CD4-positive, alpha-beta T cell treated with Interleukin-15 for 4 hours (primary cell): ENCODE data around the gene SEMA3F.

ENCODE experiments used
- DNase-seq: peaks from one replicate; pipeline ENCODE4 v3.0.0-alpha.2; 2020; ENCODE audit warnings: low spot score

The SEMA3F gene

DNA sequence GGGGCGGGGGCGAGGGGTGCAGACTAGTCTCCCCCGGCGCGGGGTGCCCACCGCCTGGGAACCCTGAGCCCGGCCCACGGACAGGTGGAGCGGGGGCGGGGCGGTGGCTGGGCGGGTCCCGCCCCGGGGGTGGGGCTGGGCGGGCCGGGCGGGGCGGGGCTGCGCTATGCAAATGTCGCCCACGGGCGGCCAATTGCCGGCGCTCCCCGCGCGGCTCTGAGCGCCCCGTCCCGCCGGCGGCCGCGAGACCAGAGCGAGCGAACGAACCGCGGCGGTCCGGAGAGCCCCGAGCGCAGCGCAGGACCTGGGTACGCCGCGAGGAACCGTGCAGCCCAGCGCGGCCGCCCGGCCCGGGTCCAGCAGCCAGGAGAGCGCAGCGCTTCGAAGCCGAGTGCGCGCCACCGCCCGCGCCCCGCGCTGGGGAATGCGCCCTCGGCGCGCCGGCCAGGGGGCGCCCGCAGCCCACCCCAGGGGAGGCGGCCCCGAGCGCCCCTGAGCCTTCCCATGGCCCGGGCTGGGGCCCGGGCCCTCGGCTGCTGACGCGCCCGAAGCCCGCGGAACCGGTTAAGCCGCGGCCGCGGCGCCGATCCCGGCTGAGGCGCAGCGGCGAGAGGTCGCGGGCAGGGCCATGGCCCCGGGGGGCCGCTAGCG lies at the start of gene SEMA3F:
Gene SEMA3F, plus strand, starts transcription at position 485 of the 651 bp plus-strand sequence. CDS start 4,299 bp downstream, outside the sequence.
- DNase-seq: peak; percentile 55

DNA sequence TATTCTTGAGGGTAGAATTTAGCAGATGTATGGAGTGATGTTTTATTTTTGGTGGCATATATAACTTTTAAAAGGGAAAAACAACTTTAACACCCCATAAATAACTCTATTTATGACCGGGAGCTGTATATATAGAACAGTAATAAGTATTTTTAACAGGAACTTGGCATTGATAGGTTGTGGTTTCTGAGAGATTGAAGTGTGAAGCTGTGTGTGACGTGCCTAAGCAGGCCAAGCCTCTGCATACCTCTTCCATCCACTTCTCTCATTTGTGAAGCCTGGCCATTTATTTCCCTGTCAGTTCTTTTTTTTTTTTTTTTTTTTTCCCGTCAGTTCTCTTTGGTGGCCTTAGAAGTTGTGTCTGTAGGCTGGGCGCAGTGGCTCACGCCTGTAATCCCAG lies 43.4 kb upstream of the SEMA3F start:
- no peak for DNase-seq

- no peak for DNase-seq
These were observed 42.7 kb upstream of the SEMA3F start for GRCh38 chr3:50112462-50112861.

- DNase-seq: no peak
These were observed 38.0 kb upstream of the SEMA3F start for GRCh38 chr3:50117120-50117519.

DNA sequence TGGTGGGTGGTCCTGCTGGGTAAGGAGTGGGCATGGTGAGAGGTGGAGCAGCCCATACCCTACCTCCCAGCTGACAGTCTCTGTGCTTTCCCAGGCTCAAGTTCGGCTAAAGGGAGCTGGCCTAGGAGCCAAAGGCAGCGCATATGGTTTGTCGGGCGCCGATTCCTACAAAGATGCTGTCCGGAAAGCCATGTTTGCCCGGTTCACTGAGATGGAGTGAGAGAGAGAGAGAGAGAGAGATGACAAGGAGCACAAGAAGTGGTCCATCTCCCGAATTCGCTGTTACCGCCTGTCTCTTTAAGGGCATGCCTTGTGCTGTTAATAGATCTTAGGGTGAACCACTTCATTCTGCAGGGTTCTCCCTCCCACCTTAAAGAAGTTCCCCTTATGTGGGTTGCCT lies 36.9 kb upstream of the SEMA3F start:
- no peak for DNase-seq

- no peak for DNase-seq
These were observed 35.3 kb upstream of the SEMA3F start for GRCh38 chr3:50119786-50120185.

DNA sequence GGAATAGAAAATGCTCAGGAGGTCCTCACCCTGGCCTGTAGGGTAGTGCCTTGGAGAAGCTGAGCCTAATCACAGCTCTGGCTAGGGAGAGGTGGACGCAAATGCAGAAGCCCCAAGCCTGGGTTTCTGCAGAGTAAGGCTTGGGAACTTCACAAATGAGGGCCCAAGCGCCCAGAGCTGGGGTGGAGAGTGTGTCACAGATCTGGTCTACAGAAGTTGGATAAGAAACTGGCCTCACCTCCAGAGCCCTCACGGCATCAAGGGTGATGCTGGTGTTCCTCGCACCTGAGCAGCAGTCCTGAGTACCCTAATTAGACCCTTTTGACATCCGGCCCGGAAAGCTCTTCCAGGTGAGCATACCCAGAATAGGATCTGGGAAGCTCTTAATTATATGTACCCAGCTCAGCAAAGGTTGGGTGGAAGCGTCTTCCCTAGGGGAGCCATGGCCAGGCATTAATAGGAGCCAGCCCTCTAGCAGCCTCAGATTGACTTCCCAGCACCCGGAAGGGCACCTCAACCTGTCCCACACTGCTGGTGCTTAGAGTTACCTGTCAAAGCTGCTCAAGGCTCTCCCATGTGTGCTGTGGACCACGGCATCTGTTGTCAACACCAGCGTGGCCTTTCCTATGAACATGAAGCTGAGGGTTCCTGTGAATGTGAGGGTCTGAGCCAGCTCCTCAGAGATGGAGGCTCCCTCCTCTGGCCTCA lies 34.6 kb upstream of the SEMA3F start:
- DNase-seq: no peak

GRCh38 chr3:50121072-50122032 lies 33.8 kb upstream of the SEMA3F start:
- peak; percentile 61 for DNase-seq

DNA sequence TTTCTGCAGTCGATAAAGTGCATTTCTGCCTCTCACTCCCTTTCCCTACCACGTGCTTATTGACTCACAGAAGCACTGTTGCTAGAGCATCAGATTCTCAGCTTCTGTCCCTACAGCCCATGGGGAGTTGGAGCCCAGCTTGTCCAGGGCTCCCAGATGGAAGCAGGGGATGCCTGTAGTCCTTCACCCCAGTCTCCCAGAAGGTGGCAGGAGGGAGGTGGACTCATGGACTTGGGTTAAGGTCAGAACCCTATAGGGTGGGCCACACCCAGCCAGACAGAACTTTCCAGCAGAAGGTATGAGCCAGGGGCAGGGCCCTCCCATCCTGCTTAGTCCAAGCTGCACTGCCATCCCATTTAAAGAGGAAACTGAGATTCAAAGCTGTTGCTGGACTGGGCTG lies 33.1 kb upstream of the SEMA3F start:
- DNase-seq: no peak

DNA sequence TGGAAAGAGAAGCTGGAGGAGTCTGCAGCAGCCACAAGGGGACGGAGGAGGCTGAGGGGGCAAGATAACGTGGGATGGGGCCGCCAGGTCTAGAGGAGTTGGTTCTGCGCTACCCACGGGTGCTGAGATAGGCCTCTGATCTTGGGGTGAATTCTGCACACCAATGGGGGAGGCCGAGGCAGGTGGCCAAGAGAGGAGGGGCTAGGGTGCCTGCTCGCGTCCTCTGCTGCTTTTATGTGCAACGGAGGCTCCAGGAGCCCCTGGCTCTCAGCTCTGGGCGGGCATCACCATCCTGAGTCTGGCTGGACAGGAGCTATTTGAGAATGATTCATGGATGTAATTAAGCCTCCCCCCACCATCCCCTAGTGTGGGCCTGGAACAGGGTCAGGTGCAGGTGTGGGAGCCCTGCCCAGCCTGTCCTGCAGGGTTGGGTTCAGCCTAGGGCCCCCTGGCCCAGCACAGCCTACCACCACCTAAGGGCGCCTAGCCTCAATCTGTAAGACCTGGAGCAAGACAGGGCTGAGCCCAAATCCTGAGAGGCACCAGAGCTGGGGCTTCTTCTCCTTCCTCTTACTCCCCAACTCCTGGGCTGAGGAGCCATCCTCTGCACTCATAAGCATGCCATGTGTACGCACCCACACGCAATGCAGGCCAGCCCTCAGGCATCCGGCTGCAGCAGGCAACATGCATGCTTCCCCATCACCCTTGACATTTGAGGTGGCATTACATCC lies 32.3 kb upstream of the SEMA3F start:
- no peak for DNase-seq

- DNase-seq: no peak
These were observed 31.6 kb upstream of the SEMA3F start for GRCh38 chr3:50123394-50124051.

- DNase-seq: no peak
These were observed 30.9 kb upstream of the SEMA3F start for GRCh38 chr3:50124052-50124799.

GRCh38 chr3:50124800-50125178 lies 30.3 kb upstream of the SEMA3F start:
- DNase-seq: no peak

DNA sequence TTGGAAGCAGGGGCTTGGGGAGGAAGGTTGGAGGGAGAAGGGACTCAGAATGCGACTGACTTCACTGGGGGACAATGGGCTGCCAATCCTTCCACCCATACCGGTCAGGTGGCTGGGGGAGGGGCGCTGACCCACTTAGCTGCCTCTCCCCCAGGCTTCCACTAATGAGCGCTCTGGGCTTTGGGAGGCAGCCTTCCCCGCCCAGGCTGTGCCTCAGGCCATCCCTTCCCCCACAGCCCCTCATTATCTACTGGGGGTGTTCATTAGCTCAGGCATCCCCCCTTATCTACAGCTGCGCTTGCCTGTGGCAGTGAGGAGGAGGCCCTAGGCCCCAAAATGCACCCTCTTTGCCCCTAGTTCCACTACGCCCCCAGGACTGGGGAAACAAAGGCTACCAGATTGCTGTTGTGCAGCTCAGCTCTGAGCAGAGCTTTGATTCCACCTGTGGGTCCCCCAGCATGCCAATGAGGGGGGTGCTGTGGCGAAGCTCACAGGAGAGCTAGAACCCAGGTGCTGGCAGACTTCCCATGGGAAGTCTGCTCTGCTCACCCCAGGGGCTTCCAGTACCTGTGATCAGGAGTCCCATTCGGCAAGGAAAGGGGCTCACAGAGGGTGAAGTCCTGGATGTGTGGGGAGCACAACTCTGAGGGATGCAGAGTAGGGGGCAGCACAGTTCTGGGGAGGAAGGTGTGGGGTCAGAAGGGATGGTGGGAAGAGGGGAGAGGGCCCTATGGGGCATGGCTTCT lies 29.4 kb upstream of the SEMA3F start:
- DNase-seq: no peak

- no peak for DNase-seq
These were observed 28.6 kb upstream of the SEMA3F start for GRCh38 chr3:50126287-50127211.

DNA sequence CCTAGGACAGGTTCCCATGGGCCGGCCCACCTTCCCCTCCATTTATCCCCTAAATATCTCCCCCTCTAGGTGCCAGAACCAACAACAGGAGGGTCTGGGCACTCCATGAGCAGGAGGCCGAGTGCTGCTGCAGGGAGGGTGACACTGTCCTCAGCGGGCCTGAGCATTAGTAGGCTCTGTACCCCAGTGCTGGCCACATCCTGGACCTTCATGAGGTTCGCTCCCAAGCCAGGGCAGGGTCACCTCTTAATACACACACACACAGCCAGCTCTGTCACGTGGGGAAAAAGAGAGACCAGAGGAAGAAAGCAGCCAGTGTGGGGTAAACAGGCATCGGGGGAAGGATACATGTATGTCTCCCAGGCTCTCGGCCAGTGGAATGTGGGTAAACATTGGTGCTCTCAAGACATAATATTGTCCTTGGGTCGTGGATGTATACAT lies 27.9 kb upstream of the SEMA3F start:
- no peak for DNase-seq

- DNase-seq: no peak
These were observed 27.1 kb upstream of the SEMA3F start for GRCh38 chr3:50128001-50128400.

DNA sequence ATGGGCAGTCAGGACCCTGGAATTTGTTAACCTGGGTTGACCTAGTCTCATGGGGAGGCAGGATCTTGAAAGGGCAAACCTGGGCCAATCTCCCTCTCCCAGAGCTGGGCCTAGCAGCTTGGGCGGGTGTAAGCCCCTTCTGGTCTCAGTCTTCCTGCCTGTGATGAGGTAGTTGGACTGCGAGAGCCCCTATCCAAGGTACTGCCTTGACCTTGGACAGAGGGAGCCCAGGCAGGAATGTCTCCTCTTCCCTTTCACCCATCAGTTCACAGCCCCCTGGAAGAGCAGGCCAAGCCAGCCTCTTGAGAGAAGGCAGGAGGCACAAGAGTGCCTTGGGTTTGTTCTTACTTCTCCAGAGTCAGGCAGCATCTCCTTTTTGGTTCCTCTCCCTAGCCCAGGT lies 24.7 kb upstream of the SEMA3F start:
- no peak for DNase-seq
